Measurements from ENCODE around the gene HRH1. TPM values are rescaled to one million over a fixed set of nuclear protein-coding genes. Genes with fewer than 3 reads are reported as not detected.
A peak's percentile ranks its signal among the peaks of the same experiment; 100 is the strongest.
"Not testable (repeated sequence)": the region's sequence is repeated elsewhere in the genome, so short reads cannot be mapped to it uniquely, and the experiment has no call there.

The HRH1 gene
- total and polyA plus RNA-seq, 4 donors, result 2.3 to 8.3 (median 4.6) TPM

GRCh38 chr3:11178421-11178820, 24.1 kb downstream of the HRH1 start:
- Histone ChIP-seq H3K27me3 (ENCODE audit: control insufficient read depth in 3 of 3, insufficient read depth in 3 of 3, low read length in 2 of 3) (no peaks in the 10 kb centered on the region), H3K27ac (ENCODE audit: low read depth in 1 of 2, low read length in 1 of 2) (no peak overlapping the region), H3K9me3 (ENCODE audit: control insufficient read depth in 4 of 4, insufficient read depth in 3 of 4, low read length in 3 of 4) (no peaks in the 10 kb centered on the region), H3K4me1 (ENCODE audit: control insufficient read depth in 5 of 5, insufficient read depth in 5 of 5, low read length in 5 of 5) (no peaks in the 10 kb centered on the region), H3K4me3 (no peak overlapping the region), H3K9ac (ENCODE audit: insufficient read depth in 1 of 2, low read length in 2 of 2) (no peak overlapping the region), H3K36me3 (ENCODE audit: control insufficient read depth in 4 of 4, insufficient read depth in 4 of 4, low read length in 4 of 4) (no peaks in the 10 kb centered on the region)
- no peak for TF ChIP-seq CTCF (IDR thresholded peaks at IDR 0.05; ENCODE audit: control extremely low read depth, extremely low read depth)
- no peak for DNase-seq
- 96% methylated on average over 8 of the region's 8 CpGs for WGBS, 2 donors
- ATAC-seq (ENCODE audit: insufficient read depth, low FRiP score), result no peak

GRCh38 chr3:11184328-11184969, 30.2 kb downstream of the HRH1 start:
- H3K9ac ChIP-seq (ENCODE audit: insufficient read depth in 1 of 2, low read length in 2 of 2), result not testable (repeated sequence)

GRCh38 chr3:11185144-11185543, 30.9 kb downstream of the HRH1 start:
- 76 to 82% methylated on average over 3 of the region's 3 CpGs for WGBS, 2 donors
- DNase-seq (no peak), ATAC-seq (ENCODE audit: insufficient read depth, low FRiP score) (peak; percentile 5)
- no peak for TF ChIP-seq CTCF (IDR thresholded peaks at IDR 0.05; ENCODE audit: control extremely low read depth, extremely low read depth)
- Histone ChIP-seq H3K27me3 (ENCODE audit: control insufficient read depth in 3 of 3, insufficient read depth in 3 of 3, low read length in 2 of 3) (no peaks in the 10 kb centered on the region), H3K4me3 (no peak overlapping the region), H3K4me1 (ENCODE audit: control insufficient read depth in 5 of 5, insufficient read depth in 5 of 5, low read length in 5 of 5) (peaks cover 0 to 10% (median 0%) of the 10 kb centered on the region in 5 donors), H3K9me3 (ENCODE audit: control insufficient read depth in 4 of 4, insufficient read depth in 3 of 4, low read length in 3 of 4) (no peaks in the 10 kb centered on the region), H3K36me3 (ENCODE audit: control insufficient read depth in 4 of 4, insufficient read depth in 4 of 4, low read length in 4 of 4) (no peaks in the 10 kb centered on the region), H3K9ac (ENCODE audit: insufficient read depth in 1 of 2, low read length in 2 of 2) (no peak overlapping the region), H3K27ac (ENCODE audit: low read depth in 1 of 2, low read length in 1 of 2) (peak overlapping the region in 1 of 2 donors; percentile 82)

More at GRCh38 chr3:11184328-11184969, 30.2 kb downstream of the HRH1 start:
- H3K9me3 ChIP-seq (ENCODE audit: control insufficient read depth in 4 of 4, insufficient read depth in 3 of 4, low read length in 3 of 4); H3K4me3 ChIP-seq; H3K27me3 ChIP-seq (ENCODE audit: control insufficient read depth in 3 of 3, insufficient read depth in 3 of 3, low read length in 2 of 3); DNase-seq; H3K36me3 ChIP-seq (ENCODE audit: control insufficient read depth in 4 of 4, insufficient read depth in 4 of 4, low read length in 4 of 4); H3K4me1 ChIP-seq (ENCODE audit: control insufficient read depth in 5 of 5, insufficient read depth in 5 of 5, low read length in 5 of 5); ATAC-seq (ENCODE audit: insufficient read depth, low FRiP score): not testable (repeated sequence)
- 70 to 73% methylated on average over 15 of the region's 15 CpGs for WGBS, 2 donors
- H3K27ac ChIP-seq (ENCODE audit: low read depth in 1 of 2, low read length in 1 of 2), result peak overlapping the region in 1 of 2 donors; percentile 56

GRCh38 chr3:11185564-11186317, 31.4 kb downstream of the HRH1 start:
- no peak for TF ChIP-seq CTCF (IDR thresholded peaks at IDR 0.05; ENCODE audit: control extremely low read depth, extremely low read depth)
- H3K36me3 ChIP-seq (ENCODE audit: control insufficient read depth in 4 of 4, insufficient read depth in 4 of 4, low read length in 4 of 4), result no peaks in the 10 kb centered on the region
- 37 to 54% methylated on average over 13 of the region's 13 CpGs for WGBS, 2 donors
- DNase-seq (peak; percentile 50 to 75 (median 59)), ATAC-seq (ENCODE audit: insufficient read depth, low FRiP score) (peak; percentile 91)
- peak overlapping the region; percentile 55 to 82 for H3K27ac ChIP-seq (ENCODE audit: low read depth in 1 of 2, low read length in 1 of 2)
- peaks cover 0 to 10% (median 0%) of the 10 kb centered on the region in 5 donors for H3K4me1 ChIP-seq (ENCODE audit: control insufficient read depth in 5 of 5, insufficient read depth in 5 of 5, low read length in 5 of 5)
- no peak overlapping the region for H3K4me3 ChIP-seq
- no peaks in the 10 kb centered on the region for H3K9me3 ChIP-seq (ENCODE audit: control insufficient read depth in 4 of 4, insufficient read depth in 3 of 4, low read length in 3 of 4)
- no peak overlapping the region for H3K9ac ChIP-seq (ENCODE audit: insufficient read depth in 1 of 2, low read length in 2 of 2)
- H3K27me3 ChIP-seq (ENCODE audit: control insufficient read depth in 3 of 3, insufficient read depth in 3 of 3, low read length in 2 of 3), result no peaks in the 10 kb centered on the region
